ENCODE data around the gene HLCS.

HLCS gene

DNA sequence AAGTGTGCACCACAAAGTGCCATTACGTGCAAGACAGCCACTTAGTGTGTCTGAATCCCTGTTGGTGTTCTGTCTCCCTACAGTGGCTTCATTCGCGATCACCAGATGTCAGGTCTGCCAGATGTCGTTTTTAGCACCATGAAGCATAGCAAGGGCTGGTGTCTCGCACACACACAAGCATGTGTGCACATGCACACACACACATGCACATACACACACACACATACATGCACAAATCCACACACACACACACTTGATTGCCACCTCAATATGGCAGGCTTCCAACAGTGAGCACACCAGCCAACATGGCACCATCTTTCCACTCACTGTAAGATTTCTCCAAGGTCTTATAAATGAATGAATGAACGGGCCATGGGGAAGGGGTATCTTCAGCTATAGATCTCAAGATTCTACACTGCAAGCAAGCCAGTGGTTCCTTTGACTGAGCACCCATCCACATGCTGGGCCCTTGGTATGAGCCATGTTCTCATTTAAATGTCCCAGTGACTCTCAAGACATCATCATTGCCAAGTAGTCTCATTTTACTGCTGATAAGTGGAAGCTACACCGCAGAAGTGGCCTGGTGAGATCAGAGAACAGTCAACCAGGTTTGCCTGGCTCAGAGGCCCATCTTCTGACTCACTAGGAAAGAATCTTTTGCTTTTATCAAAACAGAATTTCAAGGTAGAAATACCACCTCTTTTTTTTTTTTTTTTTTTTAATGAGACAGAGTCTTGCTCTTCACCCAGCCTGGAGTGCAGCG is 182.7 kb downstream of the HLCS start (continued):
- TF ChIP-seq ZEB2 (tag by site-specific recombination; IDR thresholded peaks at IDR 0.05) = peak; percentile 46; the same call in 1 of the 2 replicates
- 0 out of 2 replicates have a peak, but pooled peaks have one; percentile 21 for TF ChIP-seq ZXDB (tag by site-specific recombination; IDR thresholded peaks at IDR 0.05)
- TF ChIP-seq MEIS1 (CRISPR knock-in tag; IDR thresholded peaks at IDR 0.05; ENCODE audit: borderline replicate concordance) = no peak
- TF ChIP-seq, protein P1, sequence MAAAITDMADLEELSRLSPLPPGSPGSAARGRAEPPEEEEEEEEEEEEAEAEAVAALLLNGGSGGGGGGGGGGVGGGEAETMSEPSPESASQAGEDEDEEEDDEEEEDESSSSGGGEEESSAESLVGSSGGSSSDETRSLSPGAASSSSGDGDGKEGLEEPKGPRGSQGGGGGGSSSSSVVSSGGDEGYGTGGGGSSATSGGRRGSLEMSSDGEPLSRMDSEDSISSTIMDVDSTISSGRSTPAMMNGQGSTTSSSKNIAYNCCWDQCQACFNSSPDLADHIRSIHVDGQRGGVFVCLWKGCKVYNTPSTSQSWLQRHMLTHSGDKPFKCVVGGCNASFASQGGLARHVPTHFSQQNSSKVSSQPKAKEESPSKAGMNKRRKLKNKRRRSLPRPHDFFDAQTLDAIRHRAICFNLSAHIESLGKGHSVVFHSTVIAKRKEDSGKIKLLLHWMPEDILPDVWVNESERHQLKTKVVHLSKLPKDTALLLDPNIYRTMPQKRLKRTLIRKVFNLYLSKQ (tag by site-specific recombination; IDR thresholded peaks at IDR 0.05; ENCODE audit: borderline replicate concordance) = no peak
- TF ChIP-seq GLIS1 (tag by site-specific recombination; IDR thresholded peaks at IDR 0.05) = 0 out of 2 replicates have a peak, but pooled peaks have one; percentile 20
- peak; percentile 49 for TF ChIP-seq ZNF394 (tag by site-specific recombination; IDR thresholded peaks at IDR 0.05; ENCODE audit: borderline replicate concordance)
- no peak for TF ChIP-seq ZNF585B (tag by site-specific recombination; IDR thresholded peaks at IDR 0.05)
- no peak for TF ChIP-seq ZNF555 (tag by site-specific recombination; conservative IDR thresholded peaks at IDR 0.05)
- TF ChIP-seq ZNF335 (tag by site-specific recombination; conservative IDR thresholded peaks at IDR 0.05) = no peak
- TF ChIP-seq, protein P2, sequence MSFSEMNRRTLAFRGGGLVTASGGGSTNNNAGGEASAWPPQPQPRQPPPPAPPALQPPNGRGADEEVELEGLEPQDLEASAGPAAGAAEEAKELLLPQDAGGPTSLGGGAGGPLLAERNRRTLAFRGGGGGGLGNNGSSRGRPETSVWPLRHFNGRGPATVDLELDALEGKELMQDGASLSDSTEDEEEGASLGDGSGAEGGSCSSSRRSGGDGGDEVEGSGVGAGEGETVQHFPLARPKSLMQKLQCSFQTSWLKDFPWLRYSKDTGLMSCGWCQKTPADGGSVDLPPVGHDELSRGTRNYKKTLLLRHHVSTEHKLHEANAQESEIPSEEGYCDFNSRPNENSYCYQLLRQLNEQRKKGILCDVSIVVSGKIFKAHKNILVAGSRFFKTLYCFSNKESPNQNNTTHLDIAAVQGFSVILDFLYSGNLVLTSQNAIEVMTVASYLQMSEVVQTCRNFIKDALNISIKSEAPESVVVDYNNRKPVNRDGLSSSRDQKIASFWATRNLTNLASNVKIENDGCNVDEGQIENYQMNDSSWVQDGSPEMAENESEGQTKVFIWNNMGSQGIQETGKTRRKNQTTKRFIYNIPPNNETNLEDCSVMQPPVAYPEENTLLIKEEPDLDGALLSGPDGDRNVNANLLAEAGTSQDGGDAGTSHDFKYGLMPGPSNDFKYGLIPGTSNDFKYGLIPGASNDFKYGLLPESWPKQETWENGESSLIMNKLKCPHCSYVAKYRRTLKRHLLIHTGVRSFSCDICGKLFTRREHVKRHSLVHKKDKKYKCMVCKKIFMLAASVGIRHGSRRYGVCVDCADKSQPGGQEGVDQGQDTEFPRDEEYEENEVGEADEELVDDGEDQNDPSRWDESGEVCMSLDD (tag by site-specific recombination; IDR thresholded peaks at IDR 0.05) = no peak
- no peak for TF ChIP-seq HIC1 (tag by site-specific recombination; IDR thresholded peaks at IDR 0.05)
- TF ChIP-seq ZNF701 (tag by site-specific recombination; IDR thresholded peaks at IDR 0.05) = no peak
- no peak for TF ChIP-seq ZNF518A (tag by site-specific recombination; conservative IDR thresholded peaks at IDR 0.05; ENCODE audit: low read depth)
- TF ChIP-seq ZNF341 (tag by site-specific recombination; IDR thresholded peaks at IDR 0.05; ENCODE audit: low read depth) = no peak
- TF ChIP-seq ZNF629 (tag by site-specific recombination; IDR thresholded peaks at IDR 0.05) = peak; percentile 89
- TF ChIP-seq REPIN1 (tag by site-specific recombination; IDR thresholded peaks at IDR 0.05; ENCODE audit: low read depth) = no peak
- TF ChIP-seq ZNF416 (tag by site-specific recombination; IDR thresholded peaks at IDR 0.05) = 0 out of 2 replicates have a peak, but pooled peaks have one; percentile 43
- TF ChIP-seq ZBTB1 (tag by site-specific recombination; IDR thresholded peaks at IDR 0.05) = no peak
- TF ChIP-seq, protein P3, sequence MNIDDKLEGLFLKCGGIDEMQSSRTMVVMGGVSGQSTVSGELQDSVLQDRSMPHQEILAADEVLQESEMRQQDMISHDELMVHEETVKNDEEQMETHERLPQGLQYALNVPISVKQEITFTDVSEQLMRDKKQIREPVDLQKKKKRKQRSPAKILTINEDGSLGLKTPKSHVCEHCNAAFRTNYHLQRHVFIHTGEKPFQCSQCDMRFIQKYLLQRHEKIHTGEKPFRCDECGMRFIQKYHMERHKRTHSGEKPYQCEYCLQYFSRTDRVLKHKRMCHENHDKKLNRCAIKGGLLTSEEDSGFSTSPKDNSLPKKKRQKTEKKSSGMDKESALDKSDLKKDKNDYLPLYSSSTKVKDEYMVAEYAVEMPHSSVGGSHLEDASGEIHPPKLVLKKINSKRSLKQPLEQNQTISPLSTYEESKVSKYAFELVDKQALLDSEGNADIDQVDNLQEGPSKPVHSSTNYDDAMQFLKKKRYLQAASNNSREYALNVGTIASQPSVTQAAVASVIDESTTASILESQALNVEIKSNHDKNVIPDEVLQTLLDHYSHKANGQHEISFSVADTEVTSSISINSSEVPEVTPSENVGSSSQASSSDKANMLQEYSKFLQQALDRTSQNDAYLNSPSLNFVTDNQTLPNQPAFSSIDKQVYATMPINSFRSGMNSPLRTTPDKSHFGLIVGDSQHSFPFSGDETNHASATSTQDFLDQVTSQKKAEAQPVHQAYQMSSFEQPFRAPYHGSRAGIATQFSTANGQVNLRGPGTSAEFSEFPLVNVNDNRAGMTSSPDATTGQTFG (tag by site-specific recombination; IDR thresholded peaks at IDR 0.05; ENCODE audit: borderline replicate concordance) = no peak
- no peak for TF ChIP-seq ZNF248 (tag by site-specific recombination; IDR thresholded peaks at IDR 0.05)
- no peak for TF ChIP-seq WT1 (tag by site-specific recombination; IDR thresholded peaks at IDR 0.05)
- no peak for TF ChIP-seq ZNF521 (tag by site-specific recombination; IDR thresholded peaks at IDR 0.05)
